HepG2 (cell line): ENCODE results near the gene CYB5B. TPM values are rescaled to one million over a fixed set of nuclear protein-coding genes. Genes with fewer than 3 reads are reported as not detected.

Source experiments
- ATF1 ChIP-seq: IDR thresholded peaks from 2 replicates; pipeline ENCODE4 v1.6.1; 2016; ENCODE audit warnings: mild to moderate bottlenecking, control low read depth
- CC2D1A ChIP-seq: sonication (generic); formaldehyde crosslinking; IDR thresholded peaks from 2 replicates; pipeline ENCODE4 v1.8.1; 2023; ENCODE audit warnings: mild to moderate bottlenecking, missing genetic modification reagents
- ELF1 ChIP-seq: sonication (generic); formaldehyde crosslinking; IDR thresholded peaks from 2 replicates; pipeline ENCODE4 v1.4.0; 2020; ENCODE audit warnings: missing genetic modification reagents
- ERF ChIP-seq: IDR thresholded peaks from 2 replicates; pipeline ENCODE4 v1.6.1; 2018; ENCODE audit warnings: missing biosample characterization, missing genetic modification reagents
- FOXK2 ChIP-seq: fragments of 450-650 bp; IDR thresholded peaks from 2 replicates; pipeline ENCODE4 v1.6.1; 2016
- MAF1 ChIP-seq: sonication (generic); formaldehyde crosslinking; IDR thresholded peaks from 2 replicates; pipeline ENCODE4 v1.5.0; 2020; ENCODE audit warnings: missing genetic modification reagents, borderline replicate concordance
- MAZ ChIP-seq, 2 experiments: sonication (generic) in 1 of 2; formaldehyde crosslinking in 1 of 2; IDR thresholded peaks; 2 replicates each; pipeline versions ENCODE4 v1.5.0 to v1.6.1; 2012 to 2020; ENCODE audit warnings: low read depth in 2 of 2, mild to moderate bottlenecking in 2 of 2, borderline replicate concordance in 1 of 2, improper control_type of control experiment in 1 of 2, low read length in 1 of 2, missing genetic modification reagents in 1 of 2, moderate library complexity in 1 of 2
- MLLT10 ChIP-seq: sonication (generic); formaldehyde crosslinking; IDR thresholded peaks from 2 replicates; pipeline ENCODE4 v1.4.0; 2020; ENCODE audit warnings: missing genetic modification reagents
- NR2F1 ChIP-seq, 2 experiments: fragments of 450-650 bp in 1 of 2; formaldehyde crosslinking in 1 of 2; IDR thresholded peaks; 2 replicates each; pipeline versions ENCODE4 v1.5.0 to v1.6.1; 2016 to 2020; ENCODE audit warnings: mild to moderate bottlenecking in 1 of 2, missing compliant biosample characterization in 1 of 2, missing genetic modification reagents in 1 of 2, moderate library complexity in 1 of 2
- ONECUT2 ChIP-seq: sonication (generic); formaldehyde crosslinking; IDR thresholded peaks from 2 replicates; pipeline ENCODE4 v1.4.0; 2020; ENCODE audit warnings: missing genetic modification reagents
- REXO4 ChIP-seq: sonication (generic); formaldehyde crosslinking; IDR thresholded peaks from 2 replicates; pipeline ENCODE4 v1.8.0; 2022; ENCODE audit warnings: missing genetic modification reagents, mild to moderate bottlenecking, borderline replicate concordance
- RFXAP ChIP-seq: sonication (generic); formaldehyde crosslinking; IDR thresholded peaks from 2 replicates; pipeline ENCODE4 v1.4.0; 2020; ENCODE audit warnings: missing genetic modification reagents, borderline replicate concordance
- SP4 ChIP-seq: sonication (generic); formaldehyde crosslinking; IDR thresholded peaks from 2 replicates; pipeline ENCODE4 v1.8.1; 2023; ENCODE audit warnings: mild to moderate bottlenecking, missing genetic modification reagents
- TAF1 ChIP-seq: sonication (generic); formaldehyde crosslinking; IDR thresholded peaks from 2 replicates; pipeline ENCODE4 v1.4.0; 2020; ENCODE audit warnings: missing genetic modification reagents
- TBX3 ChIP-seq: fragments of 450-650 bp; IDR thresholded peaks from 2 replicates; pipeline ENCODE4 v1.6.1; 2017; ENCODE audit warnings: antibody characterized with exemption, mild to moderate bottlenecking, inconsistent platforms, borderline replicate concordance
- THAP11 ChIP-seq: IDR thresholded peaks from 2 replicates; pipeline ENCODE4 v1.6.1; 2016; ENCODE audit warnings: missing biosample characterization, missing genetic modification reagents
- ZNF343 ChIP-seq: sonication (generic); formaldehyde crosslinking; IDR thresholded peaks from 2 replicates; pipeline ENCODE4 v1.4.0; 2020; ENCODE audit warnings: mild to moderate bottlenecking, missing genetic modification reagents
- ZNF724P ChIP-seq: sonication (generic); formaldehyde crosslinking; IDR thresholded peaks from 2 replicates; pipeline ENCODE4 v1.8.0; 2022; ENCODE audit warnings: missing genetic modification reagents, borderline replicate concordance
- ZNF841 ChIP-seq: sonication (generic); formaldehyde crosslinking; IDR thresholded peaks from 2 replicates; pipeline ENCODE4 v1.8.1; 2023; ENCODE audit warnings: missing genetic modification reagents, borderline replicate concordance
- polyA plus RNA-seq, 8 experiments: library from polyadenylated mRNA; depleted of rRNA in 3 of 8; stranded (reverse) in 7 of 8; unstranded in 1 of 8; fragments of >200 nt; fragmentation: Illumina TruSeq in 4 of 8; extraction: Trizol in 4 of 8; gene quantifications; 2 replicates each; pipeline versions ENCODE4 v1.2.1 to v1.2.3, GENCODE V29; 2011 to 2016; ENCODE audit warnings: low read depth in 4 of 8, missing spikeins in 1 of 8, mixed read lengths in 1 of 8; ENCODE audit not compliant: insufficient read depth in 1 of 8
- total RNA-seq, 5 experiments: library from RNA; depleted of rRNA; stranded (reverse); fragments of >200 nt; fragmentation: Illumina TruSeq; extraction: Trizol; gene quantifications; 2 replicates each; pipeline ENCODE4 v1.2.3, GENCODE V29; 2016; ENCODE audit warnings: low read depth in 1 of 5
- TF ChIP-seq, protein P1 (sequence below): sonication (generic); formaldehyde crosslinking; IDR thresholded peaks from 2 replicates; pipeline ENCODE4 v1.4.0; 2020; ENCODE audit warnings: missing genetic modification reagents, mild to moderate bottlenecking, borderline replicate concordance
- TF ChIP-seq, protein P2 (sequence below), 2 experiments: IDR thresholded peaks; 2 replicates each; pipeline ENCODE4 v1.6.1; 2011 to 2012; ENCODE audit warnings: low read length in 2 of 2, borderline replicate concordance in 1 of 2, low read depth in 1 of 2, mild to moderate bottlenecking in 1 of 2, moderate library complexity in 1 of 2

CYB5B gene
- total and polyA plus RNA-seq, 2 of the 13 experiments (the other 11 are each of a cell fraction or from before 2014, with no cell fraction given), result 234 to 432 TPM

DNA sequence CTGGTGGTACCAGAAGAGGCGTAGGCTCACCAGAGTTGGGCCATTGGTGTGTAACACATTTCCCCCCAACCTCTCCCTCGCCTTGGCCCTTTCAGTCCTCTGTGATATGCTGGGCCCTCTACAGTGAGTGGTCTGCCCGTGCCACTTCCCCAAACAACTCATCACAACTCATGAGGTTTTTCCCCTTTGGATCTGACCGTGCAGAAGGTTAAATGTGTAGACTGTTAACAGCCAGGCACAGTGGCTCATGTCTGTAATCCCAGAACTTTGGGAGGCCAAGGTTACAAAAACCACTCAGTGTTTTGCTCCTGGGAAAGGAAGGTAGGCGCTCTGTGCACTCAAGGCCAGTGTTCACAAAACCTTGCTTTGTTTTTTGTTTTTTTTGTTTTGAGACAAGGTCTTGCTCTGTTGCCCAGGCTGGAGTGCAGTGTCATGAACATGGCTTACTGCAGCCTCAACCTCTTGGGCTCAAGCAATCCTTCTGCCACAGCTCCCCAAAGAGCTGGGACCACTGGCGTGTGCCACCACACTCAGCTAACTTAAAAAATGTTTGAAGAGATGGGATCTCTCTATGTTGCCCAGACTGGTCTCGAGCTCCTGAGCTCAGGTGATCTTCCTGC is 11.3 kb upstream of the CYB5B start (continued):
- TF ChIP-seq, protein P1, sequence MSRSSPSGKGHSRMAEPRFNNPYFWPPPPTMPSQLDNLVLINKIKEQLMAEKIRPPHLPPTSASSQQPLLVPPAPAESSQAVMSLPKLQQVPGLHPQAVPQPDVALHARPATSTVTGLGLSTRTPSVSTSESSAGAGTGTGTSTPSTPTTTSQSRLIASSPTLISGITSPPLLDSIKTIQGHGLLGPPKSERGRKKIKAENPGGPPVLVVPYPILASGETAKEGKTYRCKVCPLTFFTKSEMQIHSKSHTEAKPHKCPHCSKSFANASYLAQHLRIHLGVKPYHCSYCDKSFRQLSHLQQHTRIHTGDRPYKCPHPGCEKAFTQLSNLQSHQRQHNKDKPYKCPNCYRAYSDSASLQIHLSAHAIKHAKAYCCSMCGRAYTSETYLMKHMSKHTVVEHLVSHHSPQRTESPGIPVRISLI (CRISPR knock-in tag), result peak; percentile 91
- TF ChIP-seq ATF1 (CRISPR knock-in tag) (no peak), ERF (CRISPR knock-in tag) (peak; percentile 86), SP4 (CRISPR knock-in tag) (no peak), RFXAP (CRISPR knock-in tag) (peak; percentile 54; the same call in 1 of the 2 replicates), ZNF724P (CRISPR knock-in tag) (no peak), REXO4 (CRISPR knock-in tag) (no peak), THAP11 (CRISPR knock-in tag) (no peak), CC2D1A (CRISPR knock-in tag) (no peak), ONECUT2 (no peak), TAF1 (CRISPR knock-in tag) (peak; percentile 25; the same call in 1 of the 2 replicates), ZNF343 (CRISPR knock-in tag) (no peak), MLLT10 (no peak), ELF1 (no peak; the same call in 1 of the 2 replicates), NR2F1 (CRISPR knock-in tag; IDR thresholded peaks at IDR 0.05) (peak in 1 of 2 experiments; percentile 40; a peak in 1 of 4 replicates), ZNF841 (CRISPR knock-in tag) (no peak), FOXK2 (no peak), MAF1 (CRISPR knock-in tag) (no peak), MAZ (IDR thresholded peaks at IDR 0.05; ENCODE audit: borderline replicate concordance, low read depth, low read length) (no peak), MAZ (CRISPR knock-in tag; IDR thresholded peaks at IDR 0.05; ENCODE audit: low read depth) (no peak), TBX3 (no peak)
- TF ChIP-seq, protein P2, sequence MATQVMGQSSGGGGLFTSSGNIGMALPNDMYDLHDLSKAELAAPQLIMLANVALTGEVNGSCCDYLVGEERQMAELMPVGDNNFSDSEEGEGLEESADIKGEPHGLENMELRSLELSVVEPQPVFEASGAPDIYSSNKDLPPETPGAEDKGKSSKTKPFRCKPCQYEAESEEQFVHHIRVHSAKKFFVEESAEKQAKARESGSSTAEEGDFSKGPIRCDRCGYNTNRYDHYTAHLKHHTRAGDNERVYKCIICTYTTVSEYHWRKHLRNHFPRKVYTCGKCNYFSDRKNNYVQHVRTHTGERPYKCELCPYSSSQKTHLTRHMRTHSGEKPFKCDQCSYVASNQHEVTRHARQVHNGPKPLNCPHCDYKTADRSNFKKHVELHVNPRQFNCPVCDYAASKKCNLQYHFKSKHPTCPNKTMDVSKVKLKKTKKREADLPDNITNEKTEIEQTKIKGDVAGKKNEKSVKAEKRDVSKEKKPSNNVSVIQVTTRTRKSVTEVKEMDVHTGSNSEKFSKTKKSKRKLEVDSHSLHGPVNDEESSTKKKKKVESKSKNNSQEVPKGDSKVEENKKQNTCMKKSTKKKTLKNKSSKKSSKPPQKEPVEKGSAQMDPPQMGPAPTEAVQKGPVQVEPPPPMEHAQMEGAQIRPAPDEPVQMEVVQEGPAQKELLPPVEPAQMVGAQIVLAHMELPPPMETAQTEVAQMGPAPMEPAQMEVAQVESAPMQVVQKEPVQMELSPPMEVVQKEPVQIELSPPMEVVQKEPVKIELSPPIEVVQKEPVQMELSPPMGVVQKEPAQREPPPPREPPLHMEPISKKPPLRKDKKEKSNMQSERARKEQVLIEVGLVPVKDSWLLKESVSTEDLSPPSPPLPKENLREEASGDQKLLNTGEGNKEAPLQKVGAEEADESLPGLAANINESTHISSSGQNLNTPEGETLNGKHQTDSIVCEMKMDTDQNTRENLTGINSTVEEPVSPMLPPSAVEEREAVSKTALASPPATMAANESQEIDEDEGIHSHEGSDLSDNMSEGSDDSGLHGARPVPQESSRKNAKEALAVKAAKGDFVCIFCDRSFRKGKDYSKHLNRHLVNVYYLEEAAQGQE (IDR thresholded peaks at IDR 0.05; ENCODE audit: borderline replicate concordance in 1 of 2, low read depth in 1 of 2, low read length in 2 of 2), result no peak
